Panc1 (cell line): ENCODE results near the gene ALX4. TPM values are rescaled to one million over a fixed set of nuclear protein-coding genes. Genes with fewer than 3 reads are reported as not detected.

ENCODE experiments used
- ATAC-seq: fragments of 200-7000 bp; cut with Tn5 transposase; 2 replicates; pipeline ENCODE4 v1.9.1; 2020; ENCODE audit warnings: mild to moderate bottlenecking, moderate library complexity
- BruUV-seq: library from RNA; stranded (reverse); fragments of 400-500 nt; replicated peaks from 2 replicates; lab custom pipeline; 2021; lab: Mats Ljungman, UMichigan
- CTCF ChIA-PET: fragments of 300-600 bp; sonication (Branson Sonifier 250); formaldehyde crosslinking; loops from one replicate; lab custom pipeline; 2022; ENCODE audit warnings: antibody characterized with exemption; lab: Charles Lee
- POLR2A ChIA-PET: fragments of 300-600 bp; sonication (Branson Sonifier 250); formaldehyde crosslinking; loops from one replicate; lab custom pipeline; 2022; ENCODE audit warnings: antibody characterized with exemption; lab: Charles Lee
- DNase-seq: peaks from one replicate; pipeline ENCODE4 v3.0.0-alpha.2; 2010; ENCODE audit warnings: low read depth, low spot score
- H3K27ac ChIP-seq: 2 replicates; pipeline ENCODE4 v1.5.1; 2011; ENCODE audit warnings: mild to moderate bottlenecking, low read length, inconsistent platforms
- H3K27me3 ChIP-seq: fragments of 200-500 bp; sonication (Bioruptor generic); 2 replicates; pipeline ENCODE4 v1.6.0; 2014; ENCODE audit warnings: low read length, inconsistent platforms; ENCODE audit not compliant: control insufficient read depth, insufficient read depth
- H3K36me3 ChIP-seq: fragments of 200-500 bp; sonication (Bioruptor generic); 2 replicates; pipeline ENCODE4 v1.5.1; 2014; ENCODE audit warnings: inconsistent platforms, mild to moderate bottlenecking, low read length, moderate library complexity; ENCODE audit not compliant: control insufficient read depth, insufficient read depth
- H3K4me1 ChIP-seq: 2 replicates; pipeline ENCODE4 v1.5.1; 2011; ENCODE audit warnings: inconsistent platforms, mild to moderate bottlenecking, low read length, moderate library complexity; ENCODE audit not compliant: control insufficient read depth, insufficient read depth
- H3K4me3 ChIP-seq, 2 experiments: 2 replicates each; pipeline ENCODE4 v1.5.1; 2011 to 2012; ENCODE audit warnings: low read depth in 2 of 2, low read length in 2 of 2, mild to moderate bottlenecking in 2 of 2, inconsistent platforms in 1 of 2, moderate library complexity in 1 of 2
- H3K9me3 ChIP-seq: fragments of 200-500 bp; sonication (Bioruptor generic); 2 replicates; pipeline ENCODE4 v1.5.1; 2014; ENCODE audit warnings: low read depth, mild to moderate bottlenecking, inconsistent platforms, low read length, moderate library complexity; ENCODE audit not compliant: control insufficient read depth, insufficient read depth
- POLR2AphosphoS5 ChIP-seq: IDR thresholded peaks from 2 replicates; pipeline ENCODE4 v1.6.1; 2012; ENCODE audit warnings: mild to moderate bottlenecking, low read depth, low read length, moderate library complexity
- SIN3A ChIP-seq: IDR thresholded peaks from 2 replicates; pipeline ENCODE4 v1.6.1; 2012; ENCODE audit warnings: low read depth, mild to moderate bottlenecking, low read length, moderate library complexity, borderline replicate concordance; ENCODE audit not compliant: insufficient read depth
- TCF7L2 ChIP-seq: IDR thresholded peaks from 2 replicates; pipeline ENCODE4 v1.6.1; 2011; ENCODE audit warnings: mild to moderate bottlenecking, low read depth, low read length, inconsistent platforms
- in situ Hi-C: cut with HindIII; loops from 2 replicates; pipeline ENCODE4 v1.10.0; 2016; ENCODE audit warnings: low sequenced_read_pairs, low pct_unique_long_range_greater_than_20kb
- intact Hi-C: fragments of 100-400 bp; cut with micrococcal nuclease; formaldehyde crosslinking; loops from one replicate; pipeline ENCODE4 v1.10.0; 2022; ENCODE audit not compliant: unreplicated experiment
- total RNA-seq: library from RNA; stranded (reverse); gene quantifications from one replicate; pipeline ENCODE4 v1.2.1, GENCODE V29; 2021; ENCODE audit not compliant: unreplicated experiment
- TF ChIP-seq, protein P1 (sequence below): fragments of 450-650 bp; IDR thresholded peaks from 2 replicates; pipeline ENCODE4 v1.5.1; 2017; ENCODE audit warnings: mild to moderate bottlenecking
- TF ChIP-seq, protein P2 (sequence below), 2 experiments: IDR thresholded peaks; 2 replicates each; pipeline ENCODE4 v1.6.1; 2011 to 2012; ENCODE audit warnings: low read depth in 2 of 2, control low read depth in 1 of 2, low read length in 1 of 2, mild to moderate bottlenecking in 1 of 2, moderate library complexity in 1 of 2; ENCODE audit not compliant: insufficient read depth in 1 of 2

ALX4 gene
- total RNA-seq, 1 experiment from 2014 or later = 1.0 TPM

DNA sequence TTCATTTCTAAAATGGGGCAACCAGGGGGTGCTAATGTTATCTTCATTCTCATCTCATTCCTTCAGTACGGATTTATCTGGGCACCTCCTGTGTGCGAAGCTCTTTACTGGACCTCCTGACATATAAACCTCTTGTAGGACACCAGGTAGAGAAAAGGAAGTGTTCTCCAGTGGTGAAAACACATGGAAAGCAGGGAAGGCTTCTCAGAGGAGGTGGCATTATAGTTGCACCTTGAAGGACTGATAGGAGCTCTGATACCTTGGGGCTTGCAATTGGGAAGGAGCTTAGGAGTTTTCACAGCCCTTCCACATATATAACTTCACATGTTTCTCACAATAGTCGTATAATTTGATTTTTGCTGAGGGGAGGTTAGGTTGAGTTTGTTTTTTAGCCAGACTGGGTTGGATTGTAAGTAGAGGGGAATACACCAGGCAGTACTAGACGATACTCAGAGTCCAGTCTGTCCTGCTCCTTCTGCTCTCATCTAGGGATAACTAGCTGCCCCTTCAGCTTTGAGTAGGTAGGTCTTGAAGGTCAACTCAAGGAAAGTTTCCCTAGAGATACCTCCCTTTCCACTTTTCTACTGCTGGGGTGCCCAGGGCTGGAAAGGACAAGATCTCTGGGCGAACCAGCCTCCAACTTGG is 34.0 kb upstream of the ALX4 start:
- TF ChIP-seq SIN3A (no peak), POLR2AphosphoS5 (no peak), TCF7L2 (no peak)
- TF ChIP-seq, protein P1, sequence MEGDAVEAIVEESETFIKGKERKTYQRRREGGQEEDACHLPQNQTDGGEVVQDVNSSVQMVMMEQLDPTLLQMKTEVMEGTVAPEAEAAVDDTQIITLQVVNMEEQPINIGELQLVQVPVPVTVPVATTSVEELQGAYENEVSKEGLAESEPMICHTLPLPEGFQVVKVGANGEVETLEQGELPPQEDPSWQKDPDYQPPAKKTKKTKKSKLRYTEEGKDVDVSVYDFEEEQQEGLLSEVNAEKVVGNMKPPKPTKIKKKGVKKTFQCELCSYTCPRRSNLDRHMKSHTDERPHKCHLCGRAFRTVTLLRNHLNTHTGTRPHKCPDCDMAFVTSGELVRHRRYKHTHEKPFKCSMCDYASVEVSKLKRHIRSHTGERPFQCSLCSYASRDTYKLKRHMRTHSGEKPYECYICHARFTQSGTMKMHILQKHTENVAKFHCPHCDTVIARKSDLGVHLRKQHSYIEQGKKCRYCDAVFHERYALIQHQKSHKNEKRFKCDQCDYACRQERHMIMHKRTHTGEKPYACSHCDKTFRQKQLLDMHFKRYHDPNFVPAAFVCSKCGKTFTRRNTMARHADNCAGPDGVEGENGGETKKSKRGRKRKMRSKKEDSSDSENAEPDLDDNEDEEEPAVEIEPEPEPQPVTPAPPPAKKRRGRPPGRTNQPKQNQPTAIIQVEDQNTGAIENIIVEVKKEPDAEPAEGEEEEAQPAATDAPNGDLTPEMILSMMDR = no peak
- TF ChIP-seq, protein P2, sequence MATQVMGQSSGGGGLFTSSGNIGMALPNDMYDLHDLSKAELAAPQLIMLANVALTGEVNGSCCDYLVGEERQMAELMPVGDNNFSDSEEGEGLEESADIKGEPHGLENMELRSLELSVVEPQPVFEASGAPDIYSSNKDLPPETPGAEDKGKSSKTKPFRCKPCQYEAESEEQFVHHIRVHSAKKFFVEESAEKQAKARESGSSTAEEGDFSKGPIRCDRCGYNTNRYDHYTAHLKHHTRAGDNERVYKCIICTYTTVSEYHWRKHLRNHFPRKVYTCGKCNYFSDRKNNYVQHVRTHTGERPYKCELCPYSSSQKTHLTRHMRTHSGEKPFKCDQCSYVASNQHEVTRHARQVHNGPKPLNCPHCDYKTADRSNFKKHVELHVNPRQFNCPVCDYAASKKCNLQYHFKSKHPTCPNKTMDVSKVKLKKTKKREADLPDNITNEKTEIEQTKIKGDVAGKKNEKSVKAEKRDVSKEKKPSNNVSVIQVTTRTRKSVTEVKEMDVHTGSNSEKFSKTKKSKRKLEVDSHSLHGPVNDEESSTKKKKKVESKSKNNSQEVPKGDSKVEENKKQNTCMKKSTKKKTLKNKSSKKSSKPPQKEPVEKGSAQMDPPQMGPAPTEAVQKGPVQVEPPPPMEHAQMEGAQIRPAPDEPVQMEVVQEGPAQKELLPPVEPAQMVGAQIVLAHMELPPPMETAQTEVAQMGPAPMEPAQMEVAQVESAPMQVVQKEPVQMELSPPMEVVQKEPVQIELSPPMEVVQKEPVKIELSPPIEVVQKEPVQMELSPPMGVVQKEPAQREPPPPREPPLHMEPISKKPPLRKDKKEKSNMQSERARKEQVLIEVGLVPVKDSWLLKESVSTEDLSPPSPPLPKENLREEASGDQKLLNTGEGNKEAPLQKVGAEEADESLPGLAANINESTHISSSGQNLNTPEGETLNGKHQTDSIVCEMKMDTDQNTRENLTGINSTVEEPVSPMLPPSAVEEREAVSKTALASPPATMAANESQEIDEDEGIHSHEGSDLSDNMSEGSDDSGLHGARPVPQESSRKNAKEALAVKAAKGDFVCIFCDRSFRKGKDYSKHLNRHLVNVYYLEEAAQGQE (IDR thresholded peaks at IDR 0.05; ENCODE audit: insufficient read depth in 1 of 2, low read depth in 2 of 2, low read length in 1 of 2) = no peak
- in situ Hi-C loops (no loop called here), intact Hi-C loops (no loop called here)
- Histone ChIP-seq H3K4me3 (no peak overlapping the region), H3K36me3 (no peaks in the 10 kb centered on the region), H3K4me1 (no peaks in the 10 kb centered on the region), H3K27me3 (no peaks in the 10 kb centered on the region), H3K27ac (no peak overlapping the region), H3K9me3 (no peaks in the 10 kb centered on the region)
- CTCF ChIA-PET = no interaction called here
- BruUV-seq = no TSS peak
- POLR2A ChIA-PET = interaction anchor here (0.6 kb wide), 1 partner anchor 173 kb away, joined by 3 read pairs; no protein-coding TSS in a partner anchor
- DNase-seq (no peak), ATAC-seq (no peak)

DNA sequence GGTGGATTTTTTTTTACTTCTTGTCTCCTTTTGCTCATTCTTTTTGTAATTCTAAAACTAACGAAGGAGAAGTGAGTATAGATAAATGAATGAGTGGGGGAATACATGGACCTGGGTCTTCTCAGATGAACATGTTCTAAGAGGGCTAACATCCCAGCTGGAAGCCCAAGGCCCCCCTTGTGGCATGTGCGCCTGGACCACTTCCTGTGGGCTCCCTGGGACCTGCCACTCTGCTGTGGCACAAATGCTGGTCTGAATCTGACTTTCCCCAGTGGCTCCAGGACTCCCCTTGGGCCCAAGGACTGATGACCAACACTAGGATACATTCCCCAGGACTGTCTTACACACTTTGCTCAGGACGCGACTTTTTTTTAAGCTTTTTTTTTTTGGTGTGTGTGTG is 32.7 kb upstream of the ALX4 start:
- intact Hi-C loops (no loop called here), in situ Hi-C loops (no loop called here)
- Histone ChIP-seq H3K27ac (no peak overlapping the region), H3K27me3 (peaks cover 1% of the 10 kb centered on the region), H3K4me3 (no peak overlapping the region), H3K9me3 (no peaks in the 10 kb centered on the region), H3K4me1 (no peaks in the 10 kb centered on the region), H3K36me3 (no peaks in the 10 kb centered on the region)
- DNase-seq = no peak
- ChIA-PET POLR2A (interaction anchor here (0.5 kb wide), 1 partner anchor 206 kb away, joined by 5 read pairs; no protein-coding TSS in a partner anchor), CTCF (no interaction called here)
- BruUV-seq = no TSS peak
- TF ChIP-seq TCF7L2 (no peak), SIN3A (no peak)
- TF ChIP-seq, protein P2 (IDR thresholded peaks at IDR 0.05; ENCODE audit: insufficient read depth in 1 of 2, low read depth in 2 of 2, low read length in 1 of 2) = no peak
- TF ChIP-seq, protein P1 = no peak
- ATAC-seq = no peak
